WTC11 (cell line): ENCODE measurements around the gene LIN7B.

Experiments
- CTCF ChIP-seq: fragments of 200-600 bp; IDR thresholded peaks from 2 replicates; pipeline ENCODE4 v1.8.0; 2022; ENCODE audit warnings: antibody characterized with exemption
- ESRRA ChIP-seq: sonication (generic); formaldehyde crosslinking; IDR thresholded peaks from 2 replicates; pipeline ENCODE4 v1.8.1; 2022; ENCODE audit warnings: mild to moderate bottlenecking, missing genetic modification reagents, borderline replicate concordance
- JUN ChIP-seq: sonication (generic); formaldehyde crosslinking; IDR thresholded peaks from 2 replicates; pipeline ENCODE4 v1.8.0; 2023; ENCODE audit warnings: mild to moderate bottlenecking, missing genetic modification reagents
- MAX ChIP-seq: sonication (generic); formaldehyde crosslinking; IDR thresholded peaks from 2 replicates; pipeline ENCODE4 v1.8.0; 2022; ENCODE audit warnings: mild to moderate bottlenecking, missing genetic modification reagents
- TP53 ChIP-seq: sonication (generic); formaldehyde crosslinking; IDR thresholded peaks from 2 replicates; pipeline ENCODE4 v1.8.1; 2023; ENCODE audit warnings: mild to moderate bottlenecking, missing genetic modification reagents
- ZNF232 ChIP-seq: sonication (generic); formaldehyde crosslinking; IDR thresholded peaks from 2 replicates; pipeline ENCODE4 v1.8.0; 2022; ENCODE audit warnings: mild to moderate bottlenecking, missing genetic modification reagents

- no peak; the same call in 1 of the 2 replicates for TF ChIP-seq MAX
- TF ChIP-seq JUN (CRISPR knock-in tag), result no peak
- 0 out of 2 replicates have a peak, but pooled peaks have one; percentile 59 for TF ChIP-seq ZNF232
- TF ChIP-seq CTCF, result peak; percentile 95
- no peak for TF ChIP-seq TP53
- no peak for TF ChIP-seq ESRRA (CRISPR knock-in tag)
These were observed 31.6 kb downstream of the LIN7B start for GRCh38 chr19:49145573-49146407.
